Mesenchymal stem cell (in vitro differentiated cells and primary cell): ENCODE measurements around the gene TMEM252.

Experiments used
- DNase-seq: peaks from one replicate; pipeline ENCODE4 v3.0.0-alpha.2; 2013
- H2AFZ ChIP-seq: one replicate; pipeline ENCODE4 v1.6.1; 2013; ENCODE audit warnings: low read depth, mild to moderate bottlenecking, control low read depth, inconsistent platforms, low read length, moderate library complexity
- H2AK5ac ChIP-seq: 2 replicates; pipeline ENCODE4 v1.6.1; 2013; ENCODE audit warnings: low read length, moderate library complexity, mild to moderate bottlenecking, inconsistent platforms; ENCODE audit not compliant: severe bottlenecking
- H2BK120ac ChIP-seq: one replicate; pipeline ENCODE4 v1.6.1; 2013; ENCODE audit warnings: low read depth, mild to moderate bottlenecking, inconsistent platforms, low read length, moderate library complexity
- H2BK12ac ChIP-seq, 2 experiments: one replicate each; pipeline ENCODE4 v1.6.1; 2013; ENCODE audit warnings: inconsistent platforms in 2 of 2, low read length in 2 of 2, mild to moderate bottlenecking in 2 of 2, moderate library complexity in 2 of 2, control low read depth in 1 of 2
- H2BK15ac ChIP-seq: one replicate; pipeline ENCODE4 v1.6.1; 2013; ENCODE audit warnings: mild to moderate bottlenecking, low read depth, inconsistent platforms; ENCODE audit not compliant: poor library complexity, severe bottlenecking
- H2BK5ac ChIP-seq: 2 replicates; pipeline ENCODE4 v1.6.1; 2013; ENCODE audit warnings: low read depth, mild to moderate bottlenecking, low read length, control low read depth, inconsistent platforms; ENCODE audit not compliant: poor library complexity, severe bottlenecking
- H3K14ac ChIP-seq, 2 experiments: one replicate each; pipeline ENCODE4 v1.6.1; 2013; ENCODE audit warnings: inconsistent platforms in 2 of 2, low read length in 2 of 2, control low read depth in 1 of 2, mild to moderate bottlenecking in 1 of 2, moderate library complexity in 1 of 2
- H3K18ac ChIP-seq, 2 experiments: one replicate each; pipeline ENCODE4 v1.6.1; 2013; ENCODE audit warnings: inconsistent platforms in 2 of 2, low read length in 2 of 2, control low read depth in 1 of 2, low read depth in 1 of 2, mild to moderate bottlenecking in 1 of 2
- H3K23ac ChIP-seq, 2 experiments: one replicate each; pipeline ENCODE4 v1.6.1; 2013; ENCODE audit warnings: inconsistent platforms in 2 of 2, low read length in 2 of 2, mild to moderate bottlenecking in 2 of 2, moderate library complexity in 2 of 2, control low read depth in 1 of 2
- H3K27ac ChIP-seq: 2 replicates; pipeline ENCODE4 v1.5.1; 2013; ENCODE audit warnings: mild to moderate bottlenecking, moderate library complexity, low read length, control low read depth, inconsistent platforms; ENCODE audit not compliant: poor library complexity, severe bottlenecking
- H3K27me3 ChIP-seq, 2 experiments: 2 replicates each; pipeline versions ENCODE4 v1.6.1 to v1.7.0; 2013; ENCODE audit warnings: low read length in 2 of 2, mild to moderate bottlenecking in 2 of 2, moderate library complexity in 2 of 2, control low read depth in 1 of 2, inconsistent platforms in 1 of 2; ENCODE audit not compliant: control insufficient read depth in 1 of 2, insufficient read depth in 1 of 2
- H3K36me3 ChIP-seq, 2 experiments: 2 replicates each; pipeline versions ENCODE4 v1.6.1 to v1.7.0; 2013; ENCODE audit warnings: low read length in 2 of 2, control low read depth in 1 of 2, inconsistent platforms in 1 of 2, low read depth in 1 of 2, mild to moderate bottlenecking in 1 of 2; ENCODE audit not compliant: insufficient read depth in 2 of 2, control insufficient read depth in 1 of 2
- H3K4ac ChIP-seq, 2 experiments: one replicate each; pipeline ENCODE4 v1.6.1; 2013; ENCODE audit warnings: inconsistent platforms in 2 of 2, low read length in 2 of 2, mild to moderate bottlenecking in 2 of 2, moderate library complexity in 2 of 2, control low read depth in 1 of 2, low read depth in 1 of 2
- H3K4me1 ChIP-seq: 2 replicates; pipeline ENCODE4 v1.6.1; 2013; ENCODE audit warnings: low read depth, low read length, control low read depth; ENCODE audit not compliant: control insufficient read depth, insufficient read depth
- H3K4me2 ChIP-seq: 2 replicates; pipeline ENCODE4 v1.6.1; 2013; ENCODE audit warnings: low read length, mild to moderate bottlenecking, inconsistent platforms; ENCODE audit not compliant: poor library complexity, severe bottlenecking
- H3K4me3 ChIP-seq, 2 experiments: 2 replicates each; pipeline versions ENCODE4 v1.5.1 to v1.7.0; 2013; ENCODE audit warnings: low read length in 2 of 2, mild to moderate bottlenecking in 2 of 2, control low read depth in 1 of 2, low read depth in 1 of 2; ENCODE audit not compliant: insufficient read depth in 1 of 2
- H3K79me1 ChIP-seq: replicated peaks from 2 replicates; pipeline ENCODE4 v1.6.1; 2013; ENCODE audit warnings: mild to moderate bottlenecking, control low read depth, low read length, inconsistent platforms; ENCODE audit not compliant: poor library complexity, severe bottlenecking
- H3K9ac ChIP-seq: 2 replicates; pipeline ENCODE4 v1.7.0; 2013; ENCODE audit warnings: mild to moderate bottlenecking, low read length, moderate library complexity
- H3K9me3 ChIP-seq: 2 replicates; pipeline ENCODE4 v1.7.0; 2013; ENCODE audit warnings: mild to moderate bottlenecking, low read length; ENCODE audit not compliant: control insufficient read depth
- H4K8ac ChIP-seq: one replicate; pipeline ENCODE4 v1.6.1; 2013; ENCODE audit warnings: inconsistent platforms, mild to moderate bottlenecking, low read length, moderate library complexity
- H4K91ac ChIP-seq: one replicate; pipeline ENCODE4 v1.6.1; 2013; ENCODE audit warnings: mild to moderate bottlenecking, low read length, inconsistent platforms
- WGBS: methylation state at CpG from one replicate; pipeline ENCODE4 v1.1.7; 2013; ENCODE audit warnings: mixed read lengths; 5-methylcytosine and 5-hydroxymethylcytosine counted together

Gene TMEM252

GRCh38 chr9:68522131-68522530 lies 18.6 kb downstream of the TMEM252 start:
- H2BK5ac ChIP-seq: no peak overlapping the region
- no peaks in the 10 kb centered on the region for H3K4me1 ChIP-seq
- H3K27me3 ChIP-seq: no peaks in the 10 kb centered on the region
- no peak overlapping the region for H3K23ac ChIP-seq
- H3K4me2 ChIP-seq: no peak overlapping the region
- H3K4me3 ChIP-seq: no peak overlapping the region
- H2BK12ac ChIP-seq: no peak overlapping the region
- H2AK5ac ChIP-seq: no peak overlapping the region
- H3K18ac ChIP-seq: no peak overlapping the region
- H4K91ac ChIP-seq: no peak overlapping the region
- H3K9me3 ChIP-seq: peaks cover 4% of the 10 kb centered on the region
- H3K9ac ChIP-seq: no peak overlapping the region
- H3K27ac ChIP-seq: no peak overlapping the region
- H3K36me3 ChIP-seq: no peaks in the 10 kb centered on the region
- H3K4ac ChIP-seq: no peak overlapping the region
- H3K14ac ChIP-seq: no peak overlapping the region
- no peak for DNase-seq
- 69% methylated on average over 4 of the region's 4 CpGs for WGBS
- no peak overlapping the region for H2BK15ac ChIP-seq
- H2BK120ac ChIP-seq: no peak overlapping the region
- no peaks in the 10 kb centered on the region for H3K79me1 ChIP-seq
- no peak overlapping the region for H2AFZ ChIP-seq
- H4K8ac ChIP-seq: no peak overlapping the region

- Histone ChIP-seq H3K27me3 (no peaks in the 10 kb centered on the region), H3K9me3 (peaks cover 4% of the 10 kb centered on the region), H3K18ac (no peak overlapping the region), H4K91ac (no peak overlapping the region), H3K23ac (no peak overlapping the region), H3K27ac (no peak overlapping the region), H2AFZ (no peak overlapping the region), H3K4me3 (no peak overlapping the region), H3K14ac (no peak overlapping the region), H2BK120ac (no peak overlapping the region), H3K9ac (no peak overlapping the region), H3K36me3 (no peaks in the 10 kb centered on the region), H3K79me1 (no peaks in the 10 kb centered on the region), H4K8ac (no peak overlapping the region), H3K4me1 (peaks cover 1% of the 10 kb centered on the region), H2AK5ac (no peak overlapping the region), H2BK5ac (no peak overlapping the region), H2BK12ac (no peak overlapping the region), H3K4ac (no peak overlapping the region), H2BK15ac (no peak overlapping the region), H3K4me2 (no peak overlapping the region)
- peak; percentile 86 for DNase-seq
- 81% methylated on average over 3 of the region's 4 CpGs for WGBS
Observed at GRCh38 chr9:68515326-68516017, 25.2 kb downstream of the TMEM252 start.

- no peak overlapping the region for H3K4me2 ChIP-seq
- H3K27ac ChIP-seq: no peak overlapping the region
- no peak overlapping the region for H2AK5ac ChIP-seq
- peaks cover 4% of the 10 kb centered on the region for H3K9me3 ChIP-seq
- 83% methylated on average over 4 of the region's 4 CpGs for WGBS
- H3K18ac ChIP-seq: no peak overlapping the region
- H4K8ac ChIP-seq: no peak overlapping the region
- H2BK15ac ChIP-seq: no peak overlapping the region
- H2BK5ac ChIP-seq: no peak overlapping the region
- H3K23ac ChIP-seq: no peak overlapping the region
- H3K4me3 ChIP-seq: no peak overlapping the region
- H3K4me1 ChIP-seq: peaks cover 1% of the 10 kb centered on the region
- no peaks in the 10 kb centered on the region for H3K79me1 ChIP-seq
- DNase-seq: no peak
- no peak overlapping the region for H3K4ac ChIP-seq
- H2AFZ ChIP-seq: no peak overlapping the region
- H3K27me3 ChIP-seq: no peaks in the 10 kb centered on the region
- H4K91ac ChIP-seq: no peak overlapping the region
- H3K14ac ChIP-seq: no peak overlapping the region
- no peak overlapping the region for H2BK120ac ChIP-seq
- no peaks in the 10 kb centered on the region for H3K36me3 ChIP-seq
- H3K9ac ChIP-seq: no peak overlapping the region
- H2BK12ac ChIP-seq: no peak overlapping the region
Observed at GRCh38 chr9:68513981-68514380, 26.7 kb downstream of the TMEM252 start.

- Histone ChIP-seq H2BK120ac (no peak overlapping the region), H3K18ac (no peak overlapping the region), H2BK5ac (no peak overlapping the region), H3K14ac (no peak overlapping the region), H2BK15ac (no peak overlapping the region), H4K91ac (no peak overlapping the region), H3K79me1 (no peaks in the 10 kb centered on the region), H3K4me3 (no peak overlapping the region), H3K36me3 (no peaks in the 10 kb centered on the region), H3K9ac (no peak overlapping the region), H2AFZ (no peak overlapping the region), H3K27ac (no peak overlapping the region), H3K9me3 (peaks cover 4% of the 10 kb centered on the region), H3K4me2 (no peak overlapping the region), H4K8ac (no peak overlapping the region), H3K27me3 (no peaks in the 10 kb centered on the region), H2BK12ac (no peak overlapping the region), H3K4ac (no peak overlapping the region), H3K23ac (no peak overlapping the region), H2AK5ac (no peak overlapping the region), H3K4me1 (peaks cover 1% of the 10 kb centered on the region)
- WGBS: 60% methylated on average over 3 of the region's 3 CpGs
- no peak for DNase-seq
Observed at GRCh38 chr9:68513385-68513784, 27.3 kb downstream of the TMEM252 start.
